Esophagus muscularis mucosa (tissue), 4 donors: ENCODE results near the gene NIP7.

ENCODE experiments used
- EP300 ChIP-seq: sonication (generic); formaldehyde crosslinking; IDR thresholded peaks from one replicate; pipeline ENCODE4 v1.6.1; 2017; ENCODE audit warnings: antibody characterized with exemption
- POLR2A ChIP-seq: fragments of 450-650 bp; IDR thresholded peaks from one replicate; pipeline ENCODE4 v1.6.1; 2017; ENCODE audit warnings: antibody characterized with exemption, moderate library complexity, mild to moderate bottlenecking, low read depth
- TF ChIP-seq, protein P1 (sequence below), 3 experiments: fragments of 200-600 bp in 2 of 3; fragments of 450-650 bp in 1 of 3; sonication (generic) in 2 of 3; IDR thresholded peaks; one replicate each; pipeline ENCODE4 v1.5.1; 2017 to 2019; ENCODE audit warnings: antibody characterized with exemption in 3 of 3, mild to moderate bottlenecking in 2 of 3, moderate library complexity in 1 of 3

DNA sequence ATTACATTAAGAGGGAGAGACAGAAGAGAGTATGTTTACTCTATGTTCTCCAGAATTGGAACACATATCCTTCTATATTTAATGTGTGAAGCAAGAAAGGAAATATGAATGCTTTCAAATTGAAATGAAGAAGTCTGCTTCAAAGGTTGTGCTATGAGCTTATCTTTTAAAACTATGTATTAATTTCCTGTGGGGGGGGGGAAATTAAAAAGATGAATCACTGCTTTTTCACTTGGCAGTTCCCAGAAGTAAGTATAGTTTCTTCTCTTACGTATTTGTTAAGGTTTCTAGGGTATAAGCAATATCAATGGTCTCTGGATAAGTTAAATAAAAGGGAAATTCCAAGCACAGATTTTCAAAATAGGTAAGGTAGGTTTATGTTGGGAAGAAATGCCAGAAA lies 39.2 kb downstream of the NIP7 start:
- TF ChIP-seq POLR2A (no peak), EP300 (no peak)
- TF ChIP-seq, protein P1, sequence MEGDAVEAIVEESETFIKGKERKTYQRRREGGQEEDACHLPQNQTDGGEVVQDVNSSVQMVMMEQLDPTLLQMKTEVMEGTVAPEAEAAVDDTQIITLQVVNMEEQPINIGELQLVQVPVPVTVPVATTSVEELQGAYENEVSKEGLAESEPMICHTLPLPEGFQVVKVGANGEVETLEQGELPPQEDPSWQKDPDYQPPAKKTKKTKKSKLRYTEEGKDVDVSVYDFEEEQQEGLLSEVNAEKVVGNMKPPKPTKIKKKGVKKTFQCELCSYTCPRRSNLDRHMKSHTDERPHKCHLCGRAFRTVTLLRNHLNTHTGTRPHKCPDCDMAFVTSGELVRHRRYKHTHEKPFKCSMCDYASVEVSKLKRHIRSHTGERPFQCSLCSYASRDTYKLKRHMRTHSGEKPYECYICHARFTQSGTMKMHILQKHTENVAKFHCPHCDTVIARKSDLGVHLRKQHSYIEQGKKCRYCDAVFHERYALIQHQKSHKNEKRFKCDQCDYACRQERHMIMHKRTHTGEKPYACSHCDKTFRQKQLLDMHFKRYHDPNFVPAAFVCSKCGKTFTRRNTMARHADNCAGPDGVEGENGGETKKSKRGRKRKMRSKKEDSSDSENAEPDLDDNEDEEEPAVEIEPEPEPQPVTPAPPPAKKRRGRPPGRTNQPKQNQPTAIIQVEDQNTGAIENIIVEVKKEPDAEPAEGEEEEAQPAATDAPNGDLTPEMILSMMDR (IDR thresholded peaks at IDR 0.05) = no peak
